Endothelial cell of umbilical vein (primary cell): ENCODE measurements around the gene HMGCS1. TPM values are rescaled to one million over a fixed set of nuclear protein-coding genes. Genes with fewer than 3 reads are reported as not detected.

Experiments used
- BruUV-seq: library from RNA; stranded (reverse); fragments of 400-500 nt; replicated peaks from 2 replicates; lab custom pipeline; 2021; lab: Mats Ljungman, UMichigan
- CTCF ChIA-PET: fragments of 300-600, 350-600 bp; sonication (Branson Sonifier 250); formaldehyde crosslinking; loops from one replicate; lab custom pipeline; 2021; ENCODE audit warnings: antibody characterized with exemption, inconsistent platforms; lab: Charles Lee
- POLR2A ChIA-PET: fragments of 300-600, 350-600 bp; sonication (Branson Sonifier 250); formaldehyde crosslinking; loops from one replicate; lab custom pipeline; 2021; ENCODE audit warnings: antibody characterized with exemption, inconsistent platforms; lab: Charles Lee
- DNase-seq: peaks from one replicate; pipeline ENCODE4 v3.0.0-alpha.2; 2011; ENCODE audit warnings: low read depth, low spot score
- FAIRE-seq: peaks from 2 replicates; lab custom pipeline; 2011; peaks lifted over from hg19 to GRCh38; lab: Jason Lieb, UNC
- H2AFZ ChIP-seq: 2 replicates; pipeline ENCODE4 v1.6.0; 2012; ENCODE audit warnings: low read depth, low read length, control low read depth, inconsistent platforms
- H3K27ac ChIP-seq: 2 replicates; pipeline ENCODE4 v1.5.1; 2011; ENCODE audit warnings: low read depth, mild to moderate bottlenecking, control low read depth, low read length, moderate library complexity; ENCODE audit not compliant: insufficient read depth
- H3K27me3 ChIP-seq, 2 experiments: 2 replicates each; pipeline versions ENCODE4 v1.6.0 to v1.6.1; 2011; ENCODE audit warnings: low read length in 2 of 2, mixed read lengths in 1 of 2; ENCODE audit not compliant: control insufficient read depth in 2 of 2, insufficient read depth in 2 of 2
- H3K36me3 ChIP-seq, 2 experiments: 2 replicates in 1 of 2; 3 replicates in 1 of 2; pipeline ENCODE4 v1.5.1; 2011; ENCODE audit warnings: low read length in 2 of 2, mild to moderate bottlenecking in 1 of 2, moderate library complexity in 1 of 2; ENCODE audit not compliant: control insufficient read depth in 2 of 2, insufficient read depth in 2 of 2; ENCODE audit errors: extremely low read depth in 1 of 2
- H3K4me1 ChIP-seq: 3 replicates; pipeline ENCODE4 v1.5.1; 2011; ENCODE audit warnings: mild to moderate bottlenecking, low read length; ENCODE audit not compliant: control insufficient read depth, insufficient read depth; ENCODE audit errors: extremely low read depth
- H3K4me2 ChIP-seq: 2 replicates; pipeline ENCODE4 v1.6.1; 2011; ENCODE audit warnings: low read length, control low read depth, mixed read lengths; ENCODE audit not compliant: insufficient read depth
- H3K4me3 ChIP-seq, 3 experiments: fragments of 200-600 bp in 1 of 3; sonication (generic), shearing (Covaris generic) in 1 of 3; replicated peaks in 1 of 3; 2 replicates each; pipeline ENCODE4 v1.5.1; 2011 to 2016; ENCODE audit warnings: control low read depth in 3 of 3, low read length in 3 of 3, mild to moderate bottlenecking in 2 of 3, inconsistent platforms in 1 of 3, low read depth in 1 of 3, moderate library complexity in 1 of 3; ENCODE audit not compliant: insufficient read depth in 1 of 3
- H3K79me2 ChIP-seq: 2 replicates; pipeline ENCODE4 v1.6.0; 2012; ENCODE audit warnings: low read length, inconsistent platforms; ENCODE audit not compliant: control insufficient read depth, insufficient read depth
- H3K9ac ChIP-seq: replicated peaks from 2 replicates; pipeline ENCODE3; 2011; ENCODE audit warnings: low read length, control low read depth; ENCODE audit not compliant: insufficient read depth; ENCODE audit errors: extremely low read depth
- H3K9me1 ChIP-seq: replicated peaks from 3 replicates; pipeline ENCODE4 v1.6.0; 2011; ENCODE audit warnings: mild to moderate bottlenecking, low read length; ENCODE audit not compliant: control insufficient read depth, insufficient read depth; ENCODE audit errors: extremely low read depth
- H3K9me3 ChIP-seq: replicated peaks from 2 replicates; pipeline ENCODE4 v1.5.1; 2012; ENCODE audit warnings: low read length, inconsistent platforms; ENCODE audit not compliant: control insufficient read depth, insufficient read depth
- H4K20me1 ChIP-seq: replicated peaks from 2 replicates; pipeline ENCODE3; 2011; ENCODE audit warnings: mild to moderate bottlenecking, low read length; ENCODE audit not compliant: control insufficient read depth, insufficient read depth; ENCODE audit errors: extremely low read depth
- EZH2 ChIP-seq: IDR thresholded peaks from 2 replicates; pipeline ENCODE4 v1.6.1; 2012; ENCODE audit warnings: borderline replicate concordance, low read depth, mild to moderate bottlenecking, moderate library complexity, low read length, inconsistent platforms; ENCODE audit not compliant: severe bottlenecking
- FOS ChIP-seq: IDR thresholded peaks from 2 replicates; pipeline ENCODE4 v1.6.1; 2011; ENCODE audit warnings: mild to moderate bottlenecking, low read length, moderate library complexity, borderline replicate concordance; ENCODE audit not compliant: insufficient read depth
- GATA2 ChIP-seq: IDR thresholded peaks from 2 replicates; pipeline ENCODE4 v1.7.0; 2011; ENCODE audit warnings: low read depth, mild to moderate bottlenecking, moderate library complexity, mixed read lengths, low read length; ENCODE audit not compliant: insufficient read length, insufficient read depth
- JUN ChIP-seq: IDR thresholded peaks from 2 replicates; pipeline ENCODE4 v1.6.1; 2011; ENCODE audit warnings: borderline replicate concordance, low read depth; ENCODE audit not compliant: insufficient read length, insufficient read depth
- MYC ChIP-seq: IDR thresholded peaks from one replicate; pipeline ENCODE4 v1.6.1; 2011; ENCODE audit warnings: mild to moderate bottlenecking, low read depth, low read length
- POLR2A ChIP-seq: IDR thresholded peaks from 2 replicates; pipeline ENCODE4 v1.6.1; 2012; ENCODE audit warnings: low read depth, mild to moderate bottlenecking, control low read depth, low read length
- POLR2AphosphoS5 ChIP-seq: IDR thresholded peaks from 2 replicates; pipeline ENCODE4 v1.6.1; 2012; ENCODE audit warnings: low read depth, mild to moderate bottlenecking, control low read depth, low read length, moderate library complexity; ENCODE audit not compliant: insufficient read depth
- dilution Hi-C: fragments of 300-500 bp; cut with MboI; formaldehyde crosslinking; loops from one replicate; pipeline ENCODE4 v1.15.0; 2019; ENCODE audit warnings: low sequenced_read_pairs; ENCODE audit not compliant: extremely low pct_ligation_motif_present
- intact Hi-C: fragments of 100-400 bp; cut with micrococcal nuclease; formaldehyde crosslinking; loops from one replicate; pipeline ENCODE4 v1.10.0; 2022
- polyA plus RNA-seq, 4 experiments: library from polyadenylated mRNA; depleted of rRNA in 3 of 4; stranded (reverse) in 3 of 4; unstranded in 1 of 4; fragments of >200 nt; gene quantifications; 2 replicates each; pipeline versions ENCODE4 v1.2.1 to v1.2.3, GENCODE V29; 2011 to 2012; ENCODE audit warnings: missing spikeins in 1 of 4
- total RNA-seq: library from RNA; stranded (reverse); gene quantifications from 2 replicates; pipeline ENCODE4 v1.2.3, GENCODE V29; 2021
- TF ChIP-seq, protein P1 (sequence below): IDR thresholded peaks from 2 replicates; pipeline ENCODE4 v1.6.1; 2011; ENCODE audit not compliant: insufficient read depth, insufficient read length
- TF ChIP-seq, protein P2 (sequence below), 2 donors: IDR thresholded peaks; 1 replicate in 1 of 2; 2 replicates in 1 of 2; pipeline ENCODE4 v1.5.1; 2011; ENCODE audit warnings: low read length in 2 of 2, mild to moderate bottlenecking in 2 of 2, moderate library complexity in 2 of 2, control low read depth in 1 of 2, inconsistent platforms in 1 of 2, low read depth in 1 of 2; ENCODE audit not compliant: insufficient read depth in 1 of 2; ENCODE audit errors: extremely low read depth in 1 of 2

Gene HMGCS1
- total and polyA plus RNA-seq, 2 donors (not counting 3 experiments of a cell fraction or from before 2014, with no cell fraction given), result 43.3 to 133 TPM

DNA sequence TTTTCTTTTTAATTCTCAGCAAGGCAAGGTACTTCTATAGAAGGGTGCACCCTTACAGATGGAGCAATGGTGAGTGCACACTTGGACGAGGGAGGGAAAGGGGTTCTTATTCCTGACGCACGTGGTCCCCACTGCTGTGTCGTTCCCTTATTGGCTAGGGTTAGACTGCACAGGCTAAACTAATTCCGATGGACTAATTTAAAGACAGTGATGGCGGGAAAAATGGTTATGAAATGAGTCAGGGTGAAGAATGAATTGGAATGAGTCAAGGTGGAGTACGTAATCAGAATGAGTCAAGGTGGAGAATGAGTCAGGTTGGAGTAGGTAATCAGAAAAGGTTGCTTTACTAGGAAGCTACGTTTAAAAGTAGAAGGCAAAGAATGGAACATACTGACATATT, 2.1 kb upstream of the HMGCS1 start:
- FAIRE-seq (no peak), DNase-seq (no peak)
- peaks cover 30% of the 10 kb centered on the region for H3K79me2 ChIP-seq
- H3K4me2 ChIP-seq, result no peak overlapping the region
- intact Hi-C loops, result loop anchor here (10.0 kb wide), 1 partner anchor 1410 kb away; the partner anchor contains the start of gene RIMOC1
- BruUV-seq, result no TSS peak
- H3K4me3 ChIP-seq, result no peak overlapping the region
- peaks cover 0 to 3% of the 10 kb centered on the region in 2 experiments for H3K27me3 ChIP-seq
- H3K4me1 ChIP-seq, result peaks cover 24% of the 10 kb centered on the region
- H3K27ac ChIP-seq, result no peak overlapping the region
- H4K20me1 ChIP-seq, result no peaks in the 10 kb centered on the region
- peak; percentile 50 for TF ChIP-seq JUN
- TF ChIP-seq EZH2, result no peak
- peak; percentile 31 for TF ChIP-seq FOS
- no peak overlapping the region for H3K9ac ChIP-seq
- no peaks in the 10 kb centered on the region for H3K9me1 ChIP-seq
- dilution Hi-C loops, result no loop called here
- no peaks in the 10 kb centered on the region for H3K36me3 ChIP-seq
- H3K9me3 ChIP-seq, result no peaks in the 10 kb centered on the region
- no peak overlapping the region for H2AFZ ChIP-seq
- POLR2A ChIA-PET, result interaction anchor here (0.6 kb wide), 1 partner anchor 224 kb away, joined by 3 read pairs; no protein-coding TSS in a partner anchor
- CTCF ChIA-PET, result no interaction called here

DNA sequence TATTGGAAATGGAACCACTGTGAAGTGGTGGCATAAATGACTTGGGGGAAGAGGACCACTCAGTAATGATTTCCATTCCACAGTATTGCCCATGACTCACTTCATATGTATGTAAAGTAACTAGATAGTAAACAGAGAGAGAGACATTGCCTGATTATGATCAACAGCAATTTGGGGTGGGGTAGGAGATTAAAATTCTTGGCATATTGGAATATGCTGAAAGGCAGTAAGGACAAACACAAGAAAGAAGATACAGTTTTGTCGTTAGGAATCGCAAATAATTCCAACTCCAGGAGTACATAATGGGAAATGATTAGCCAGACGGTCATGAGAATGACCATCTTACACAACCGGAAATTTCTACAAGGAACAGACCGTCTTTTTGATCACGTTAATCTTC, 1.5 kb upstream of the HMGCS1 start:
- intact Hi-C loops, result loop anchor here (5.0 to 10.0 kb wide), 5 partner anchors 87 to 1522 kb away; partner anchors contain the start of genes NNT and RIMOC1
- no peak for DNase-seq
- Histone ChIP-seq H3K4me3 (no peak overlapping the region), H3K36me3 (no peaks in the 10 kb centered on the region), H3K4me2 (no peak overlapping the region), H3K9me1 (no peaks in the 10 kb centered on the region), H3K4me1 (peaks cover 29% of the 10 kb centered on the region), H3K9me3 (no peaks in the 10 kb centered on the region), H3K27ac (no peak overlapping the region), H3K9ac (no peak overlapping the region), H4K20me1 (peaks cover 4% of the 10 kb centered on the region), H3K27me3 (peaks cover 0 to 3% of the 10 kb centered on the region in 2 experiments), H3K79me2 (peaks cover 35% of the 10 kb centered on the region), H2AFZ (no peak overlapping the region)
- no peak for TF ChIP-seq EZH2
- TF ChIP-seq POLR2A, result no peak
- TF ChIP-seq, protein P1, sequence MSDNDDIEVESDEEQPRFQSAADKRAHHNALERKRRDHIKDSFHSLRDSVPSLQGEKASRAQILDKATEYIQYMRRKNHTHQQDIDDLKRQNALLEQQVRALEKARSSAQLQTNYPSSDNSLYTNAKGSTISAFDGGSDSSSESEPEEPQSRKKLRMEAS, result no peak
- no peak for TF ChIP-seq GATA2
- TF ChIP-seq, protein P2, sequence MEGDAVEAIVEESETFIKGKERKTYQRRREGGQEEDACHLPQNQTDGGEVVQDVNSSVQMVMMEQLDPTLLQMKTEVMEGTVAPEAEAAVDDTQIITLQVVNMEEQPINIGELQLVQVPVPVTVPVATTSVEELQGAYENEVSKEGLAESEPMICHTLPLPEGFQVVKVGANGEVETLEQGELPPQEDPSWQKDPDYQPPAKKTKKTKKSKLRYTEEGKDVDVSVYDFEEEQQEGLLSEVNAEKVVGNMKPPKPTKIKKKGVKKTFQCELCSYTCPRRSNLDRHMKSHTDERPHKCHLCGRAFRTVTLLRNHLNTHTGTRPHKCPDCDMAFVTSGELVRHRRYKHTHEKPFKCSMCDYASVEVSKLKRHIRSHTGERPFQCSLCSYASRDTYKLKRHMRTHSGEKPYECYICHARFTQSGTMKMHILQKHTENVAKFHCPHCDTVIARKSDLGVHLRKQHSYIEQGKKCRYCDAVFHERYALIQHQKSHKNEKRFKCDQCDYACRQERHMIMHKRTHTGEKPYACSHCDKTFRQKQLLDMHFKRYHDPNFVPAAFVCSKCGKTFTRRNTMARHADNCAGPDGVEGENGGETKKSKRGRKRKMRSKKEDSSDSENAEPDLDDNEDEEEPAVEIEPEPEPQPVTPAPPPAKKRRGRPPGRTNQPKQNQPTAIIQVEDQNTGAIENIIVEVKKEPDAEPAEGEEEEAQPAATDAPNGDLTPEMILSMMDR (IDR thresholded peaks at IDR 0.05; ENCODE audit: extremely low read depth in 1 of 2, insufficient read depth in 1 of 2, low read depth in 1 of 2, low read length in 2 of 2), result no peak
- no peak for TF ChIP-seq MYC
- no peak for TF ChIP-seq POLR2AphosphoS5
- TF ChIP-seq JUN, result no peak
- TF ChIP-seq FOS, result no peak
- dilution Hi-C loops, result no loop called here
- no TSS peak for BruUV-seq
- CTCF ChIA-PET, result interaction anchor here (3.9 kb wide), 1 partner anchor 75 kb away, joined by 20 read pairs; no protein-coding TSS in a partner anchor
- FAIRE-seq, result no peak
- POLR2A ChIA-PET, result no interaction called here
